CD4-positive, alpha-beta T cell treated with Interleukin-4 for 4 hours (primary cell): Measurements from ENCODE around the gene PLPP7.
"Not testable (repeated sequence)": the region's sequence is repeated elsewhere in the genome, so short reads cannot be mapped to it uniquely, and the experiment has no call there.

Experiments used
- DNase-seq: peaks from one replicate; pipeline ENCODE4 v3.0.0-alpha.2; 2020

PLPP7 gene

GRCh38 chr9:131337131-131337848 is 47.8 kb downstream of the PLPP7 start:
- no peak for DNase-seq

DNA sequence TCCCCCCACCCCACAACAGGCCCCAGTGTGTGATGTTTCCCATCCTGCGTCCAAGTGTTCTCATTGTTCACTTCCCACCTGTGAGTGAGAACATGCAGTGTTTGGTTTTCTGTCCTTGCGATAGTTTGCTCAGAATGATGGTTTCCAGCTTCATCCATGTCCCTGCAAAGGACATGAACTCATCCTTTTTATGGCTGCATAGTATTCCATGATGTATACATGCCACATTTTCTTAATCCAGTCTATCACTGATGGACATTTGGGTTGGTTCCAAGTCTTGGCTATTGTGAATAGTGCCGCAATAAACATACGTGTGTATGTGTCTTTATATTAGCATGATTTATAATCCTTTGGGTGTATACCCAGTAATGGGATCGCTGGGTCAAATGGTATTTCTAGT is 49.7 kb downstream of the PLPP7 start:
- not testable (repeated sequence) for DNase-seq

DNA sequence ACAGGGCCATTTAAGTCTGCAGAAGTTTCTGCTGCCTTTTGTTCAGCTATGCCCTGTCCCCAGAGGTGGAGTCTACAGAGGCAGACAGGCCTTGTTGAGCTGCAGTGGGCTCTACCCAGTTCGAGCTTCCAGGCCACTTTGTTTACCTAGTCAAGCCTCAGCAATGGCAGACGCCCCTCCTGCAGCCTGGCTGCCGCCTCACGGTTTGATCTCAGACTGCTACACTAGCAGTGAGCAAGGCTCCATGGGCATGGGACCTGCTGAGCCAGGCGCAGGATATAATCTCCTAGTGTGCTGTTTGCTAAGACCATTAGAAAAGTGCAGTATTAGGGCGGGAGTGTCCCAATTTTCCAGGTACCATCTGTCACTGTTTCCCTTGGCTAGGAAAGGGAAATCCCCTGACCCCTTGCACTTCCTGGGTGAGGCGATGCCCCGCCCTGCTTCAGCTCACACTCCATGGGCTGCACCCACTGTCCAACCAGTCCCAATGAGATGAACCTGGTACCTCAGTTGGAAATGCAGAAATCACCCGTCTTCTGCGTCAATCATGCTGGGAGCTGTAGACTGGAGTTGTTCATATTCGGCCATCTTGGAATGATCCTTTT is 55.5 kb downstream of the PLPP7 start:
- DNase-seq = not testable (repeated sequence)

DNA sequence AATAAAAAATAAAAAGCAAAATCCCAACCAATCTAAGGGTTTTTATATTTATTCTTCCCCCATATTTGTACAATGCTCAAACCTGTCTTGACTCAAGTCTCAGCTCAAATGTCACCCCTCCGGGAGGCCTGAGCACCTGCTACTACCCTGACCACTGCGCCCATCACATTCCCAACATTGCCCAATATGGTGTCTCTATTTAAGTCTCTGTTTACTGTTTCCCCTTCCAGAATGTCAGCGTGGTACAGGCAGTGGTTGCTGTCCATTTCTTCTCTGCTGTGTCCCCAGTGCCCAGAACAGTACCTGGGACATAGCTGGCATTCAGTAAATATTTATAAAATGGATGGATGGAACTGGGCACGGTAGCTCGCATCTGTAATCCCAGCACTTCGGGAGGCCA is 57.0 kb downstream of the PLPP7 start:
- DNase-seq = no peak

DNA sequence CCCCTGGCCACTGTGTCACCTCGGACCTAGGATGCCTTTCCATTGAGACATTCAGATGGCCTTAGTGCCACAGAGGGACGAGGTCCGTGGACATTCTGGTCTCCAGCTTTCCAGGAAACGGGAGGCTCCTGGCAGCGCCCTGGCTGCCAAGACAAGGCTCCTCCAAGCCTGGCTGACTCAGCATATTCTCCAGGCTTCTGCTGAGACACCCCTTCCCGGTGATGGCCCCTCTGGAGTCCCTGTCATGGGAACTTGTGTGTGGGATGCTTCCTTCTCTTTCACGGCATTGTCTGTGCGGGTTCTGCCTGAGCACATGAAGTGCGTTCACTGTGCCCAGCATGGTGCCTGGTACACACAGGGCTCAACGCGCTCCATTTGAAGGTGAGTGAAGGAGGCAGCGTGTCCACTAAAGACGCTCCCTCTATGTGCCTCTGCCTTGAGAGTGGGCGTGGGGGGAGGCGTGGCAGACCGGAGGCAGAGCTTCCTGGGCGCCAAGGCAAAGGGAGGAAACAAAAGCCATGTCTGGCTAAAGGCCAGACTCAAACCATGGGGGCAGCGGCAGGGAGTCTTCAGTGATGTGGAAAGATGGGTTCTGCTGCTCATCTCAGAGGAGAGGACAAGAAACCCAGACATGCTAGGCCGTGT is 58.0 kb downstream of the PLPP7 start:
- DNase-seq = no peak

DNA sequence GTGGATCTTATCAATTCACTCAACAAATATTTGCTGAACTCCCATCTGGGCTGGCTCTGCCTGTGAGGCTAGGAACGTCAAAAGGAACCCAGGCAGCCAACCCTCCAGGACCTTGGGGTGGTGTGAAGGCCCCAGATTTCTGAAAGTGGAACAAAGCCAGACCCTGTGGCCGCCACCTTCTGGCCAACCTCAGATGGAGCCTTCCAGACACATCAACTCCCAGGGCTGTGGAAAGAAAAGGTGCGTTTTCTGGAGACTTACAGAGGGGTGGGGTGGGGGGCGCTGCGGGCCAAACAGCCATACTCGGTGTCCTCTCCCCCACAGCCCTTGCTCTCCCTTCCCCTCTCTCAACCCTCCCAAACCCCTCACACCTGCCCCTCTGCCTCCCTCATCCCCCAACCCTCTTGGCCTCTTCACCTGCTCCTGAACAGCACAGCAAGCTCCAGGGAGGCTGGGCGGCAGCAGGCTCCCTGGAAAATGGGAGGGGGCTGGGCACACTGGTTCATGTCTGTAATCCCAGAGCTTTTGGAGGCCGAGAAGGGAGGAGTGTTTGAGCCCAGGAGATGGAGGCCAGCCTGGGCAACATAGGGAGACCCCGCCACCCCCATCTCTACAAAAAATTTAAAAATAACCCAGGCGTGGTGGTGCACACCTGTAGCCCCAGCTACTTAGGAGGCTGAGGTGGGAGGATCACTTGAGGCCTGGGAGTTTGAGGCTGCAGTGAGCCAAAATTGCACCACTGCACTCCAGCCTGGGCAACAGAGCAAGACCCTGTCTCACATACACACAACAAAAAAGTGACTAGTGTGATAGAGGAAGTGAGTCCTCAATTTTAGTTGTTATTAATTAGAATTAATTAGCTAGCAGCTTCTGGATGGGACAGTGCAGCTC is 59.4 kb downstream of the PLPP7 start:
- DNase-seq = no peak

- no peak for DNase-seq
These were observed 60.0 kb downstream of the PLPP7 start for GRCh38 chr9:131349522-131349880.

- peak; percentile 77 for DNase-seq
These were observed 60.5 kb downstream of the PLPP7 start for GRCh38 chr9:131349881-131350563.

GRCh38 chr9:131356479-131356878 is 67.0 kb downstream of the PLPP7 start:
- DNase-seq = not testable (repeated sequence)

DNA sequence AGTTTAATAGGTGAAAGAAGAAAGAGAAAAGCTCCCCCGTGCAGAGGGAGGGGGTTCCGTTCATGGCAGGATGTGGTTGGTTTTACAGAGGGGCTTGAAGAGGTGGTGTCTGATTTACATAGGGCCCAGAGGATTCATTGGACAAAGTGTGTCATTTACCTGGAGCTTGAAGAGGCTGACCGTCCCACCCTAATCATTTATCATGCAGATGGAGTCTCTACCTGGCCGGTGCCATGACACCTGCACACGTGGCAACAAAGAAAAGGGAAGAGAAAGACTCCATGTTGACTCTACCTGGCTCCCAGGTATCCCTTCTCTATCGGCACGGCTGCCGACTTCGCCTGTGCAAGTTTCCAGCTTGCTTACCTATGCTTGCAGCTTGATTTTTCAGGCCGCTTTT is 69.0 kb downstream of the PLPP7 start:
- DNase-seq = no peak
